Skeletal muscle tissue (tissue), 4 donors: ENCODE data around the gene PCSK6. TPM values are rescaled to one million over a fixed set of nuclear protein-coding genes. Genes with fewer than 3 reads are reported as not detected.

Source experiments
- H3K27ac ChIP-seq: one replicate; pipeline ENCODE4 v1.7.0; 2013; ENCODE audit warnings: mild to moderate bottlenecking, low read depth, low read length, inconsistent platforms
- H3K27me3 ChIP-seq, 3 donors: one replicate each; pipeline ENCODE4 v1.7.0; 2013; ENCODE audit warnings: low read length in 3 of 3; ENCODE audit not compliant: control insufficient read depth in 3 of 3, insufficient read depth in 3 of 3
- H3K36me3 ChIP-seq, 3 donors: one replicate each; pipeline ENCODE4 v1.7.0; 2013; ENCODE audit warnings: low read length in 3 of 3; ENCODE audit not compliant: control insufficient read depth in 3 of 3, insufficient read depth in 3 of 3
- H3K4me1 ChIP-seq, 3 donors: one replicate each; pipeline ENCODE4 v1.7.0; 2013; ENCODE audit warnings: low read length in 3 of 3, mild to moderate bottlenecking in 3 of 3; ENCODE audit not compliant: control insufficient read depth in 3 of 3, insufficient read depth in 3 of 3
- H3K4me3 ChIP-seq, 3 donors: one replicate each; pipeline ENCODE4 v1.7.0; 2013; ENCODE audit warnings: low read length in 3 of 3
- H3K9ac ChIP-seq, 3 donors: one replicate each; pipeline ENCODE4 v1.7.0; 2013; ENCODE audit warnings: low read length in 3 of 3, mild to moderate bottlenecking in 3 of 3, moderate library complexity in 2 of 3, low read depth in 1 of 3
- H3K9me3 ChIP-seq, 3 donors: one replicate each; pipeline ENCODE4 v1.7.0; 2013; ENCODE audit warnings: low read length in 3 of 3; ENCODE audit not compliant: control insufficient read depth in 3 of 3
- total RNA-seq: library from RNA; depleted of rRNA; stranded (reverse); fragments of >200 nt; gene quantifications from one replicate; pipeline ENCODE4 v1.2.3, GENCODE V29; 2014
- donor health status: Osteomylitis.

Gene PCSK6
- total RNA-seq, 1 donor from 2014 or later = 11.5 TPM

DNA sequence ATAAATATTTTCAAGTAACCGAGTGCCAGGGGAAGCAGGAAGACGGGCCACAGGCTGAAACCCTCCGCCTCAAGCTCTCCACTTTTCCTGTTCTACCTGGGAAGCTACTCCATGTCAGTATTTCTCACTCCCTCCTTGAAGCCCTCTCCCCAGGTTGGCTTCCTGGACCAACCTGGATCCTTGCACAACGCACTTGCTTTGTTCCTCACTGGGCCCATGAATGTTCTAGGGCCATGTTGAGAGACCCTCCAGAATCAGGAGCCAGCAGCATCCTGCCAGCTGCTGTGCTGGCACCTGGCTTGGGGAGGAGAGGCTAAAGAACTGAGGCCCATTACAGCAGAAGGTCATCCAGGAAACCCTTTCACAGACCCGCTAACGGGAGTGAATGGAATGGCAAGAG lies 115.2 kb downstream of the PCSK6 start:
- Histone ChIP-seq H3K27me3 (no peaks in the 10 kb centered on the region), H3K9me3 (no peaks in the 10 kb centered on the region), H3K9ac (no peak overlapping the region), H3K4me3 (no peak overlapping the region), H3K36me3 (peaks cover 0 to 4% (median 0%) of the 10 kb centered on the region in 3 donors), H3K27ac (no peak overlapping the region), H3K4me1 (peaks cover 5 to 8% (median 6%) of the 10 kb centered on the region in 3 donors)

DNA sequence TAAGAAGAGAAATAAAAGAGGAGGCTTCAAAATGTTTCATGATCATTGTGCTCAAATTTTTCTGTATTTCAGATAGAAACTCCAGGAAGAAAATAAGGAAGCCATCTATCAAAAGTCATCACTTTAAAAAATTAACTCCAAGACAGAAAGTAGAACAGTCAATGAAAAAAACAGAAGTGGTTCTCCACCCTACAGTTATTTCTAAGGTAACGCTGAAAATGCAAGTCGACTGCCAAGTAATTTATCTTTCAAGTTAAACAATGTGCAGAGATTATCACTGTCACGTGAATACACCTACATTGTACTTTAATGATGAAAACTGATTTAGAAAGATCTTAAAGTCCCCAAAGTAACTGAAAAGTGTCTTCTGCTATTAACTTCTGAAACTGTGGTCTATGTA lies 115.9 kb downstream of the PCSK6 start:
- Histone ChIP-seq H3K27ac (no peak overlapping the region), H3K9me3 (no peaks in the 10 kb centered on the region), H3K9ac (no peak overlapping the region), H3K36me3 (no peaks in the 10 kb centered on the region), H3K4me1 (peaks cover 8 to 15% (median 9%) of the 10 kb centered on the region in 3 donors), H3K4me3 (no peak overlapping the region), H3K27me3 (no peaks in the 10 kb centered on the region)

DNA sequence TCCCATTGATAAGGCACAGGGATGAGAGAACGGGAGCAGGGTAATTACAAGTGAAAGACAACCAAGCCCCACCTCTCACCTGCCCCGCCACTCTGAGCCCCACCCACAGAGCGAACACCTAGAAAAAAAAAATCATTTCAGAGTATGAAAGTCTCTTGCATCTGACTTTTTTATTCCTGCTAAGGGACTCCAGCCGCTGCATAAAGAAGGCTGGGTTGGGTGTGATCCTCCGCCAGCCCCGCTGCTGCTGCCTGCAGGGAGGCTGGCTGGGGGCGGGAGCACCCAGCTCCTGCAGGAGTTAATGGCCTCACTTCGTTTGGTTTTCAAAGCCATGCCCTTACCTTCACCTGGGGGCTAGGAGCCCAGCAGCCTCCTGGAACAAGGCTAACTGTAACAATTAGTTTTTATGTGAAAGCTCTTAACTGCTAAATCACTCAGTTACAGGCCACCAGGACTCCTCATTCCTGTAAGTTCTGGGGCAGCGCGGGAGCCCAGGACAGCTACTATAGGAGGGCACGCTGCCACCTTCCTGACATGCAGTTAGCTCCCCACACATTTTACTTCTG lies 116.5 kb downstream of the PCSK6 start:
- Histone ChIP-seq H3K27me3 (no peaks in the 10 kb centered on the region), H3K27ac (no peak overlapping the region), H3K36me3 (no peaks in the 10 kb centered on the region), H3K4me1 (peaks cover 9 to 16% (median 11%) of the 10 kb centered on the region in 3 donors), H3K9me3 (no peaks in the 10 kb centered on the region), H3K4me3 (no peak overlapping the region), H3K9ac (no peak overlapping the region)

DNA sequence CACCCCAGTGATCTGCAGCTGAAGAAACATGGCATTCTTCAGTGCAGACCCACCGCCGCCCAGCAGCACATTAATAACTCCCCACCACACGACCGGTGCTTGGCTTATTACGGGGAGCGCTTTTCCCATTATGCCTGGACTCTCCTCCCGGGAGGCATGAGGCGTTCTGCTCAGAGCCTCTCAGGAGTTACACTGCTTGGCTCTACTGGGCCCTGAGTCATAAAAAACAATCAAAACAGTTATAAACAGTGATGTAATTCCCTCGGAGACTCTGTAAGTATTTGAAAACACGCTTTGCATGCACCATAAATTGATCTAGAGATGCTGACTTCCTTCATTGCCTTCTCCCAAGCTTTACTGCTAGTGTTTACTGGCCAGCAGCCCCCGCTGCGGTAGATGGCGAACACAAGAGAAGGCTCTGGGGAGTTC lies 117.3 kb downstream of the PCSK6 start:
- H3K4me1 ChIP-seq = peaks cover 9 to 16% (median 11%) of the 10 kb centered on the region in 3 donors
- no peak overlapping the region for H3K9ac ChIP-seq
- no peaks in the 10 kb centered on the region for H3K9me3 ChIP-seq
- H3K27ac ChIP-seq = no peak overlapping the region
- no peak overlapping the region for H3K4me3 ChIP-seq
- H3K27me3 ChIP-seq = no peaks in the 10 kb centered on the region
- no peaks in the 10 kb centered on the region for H3K36me3 ChIP-seq

GRCh38 chr15:101371519-101371918 lies 118.0 kb downstream of the PCSK6 start:
- H3K4me3 ChIP-seq = no peak overlapping the region
- no peaks in the 10 kb centered on the region for H3K9me3 ChIP-seq
- H3K4me1 ChIP-seq = peaks cover 9 to 16% (median 11%) of the 10 kb centered on the region in 3 donors
- no peaks in the 10 kb centered on the region for H3K36me3 ChIP-seq
- H3K27ac ChIP-seq = no peak overlapping the region
- no peaks in the 10 kb centered on the region for H3K27me3 ChIP-seq
- no peak overlapping the region for H3K9ac ChIP-seq

DNA sequence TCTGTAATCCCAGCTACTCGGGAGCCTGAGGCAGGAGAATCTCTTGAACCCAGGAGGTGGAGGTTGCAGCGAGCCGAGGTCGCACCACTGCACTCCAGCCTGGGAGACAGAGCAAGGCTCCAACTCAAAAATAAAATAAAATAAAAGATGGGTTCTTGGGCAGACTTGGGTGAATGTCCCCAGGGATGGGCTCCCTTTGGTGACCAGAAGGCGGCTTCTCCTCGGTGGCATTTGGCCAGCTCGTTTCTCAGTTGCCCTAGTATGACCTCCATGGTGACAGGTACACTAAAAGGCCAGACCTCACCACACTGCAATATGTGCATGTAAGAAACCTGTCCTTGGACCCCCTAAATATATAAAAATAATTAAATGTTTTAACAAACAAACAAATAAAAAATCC lies 118.4 kb downstream of the PCSK6 start:
- no peak overlapping the region for H3K9ac ChIP-seq
- peaks cover 9 to 16% (median 11%) of the 10 kb centered on the region in 3 donors for H3K4me1 ChIP-seq
- H3K4me3 ChIP-seq = no peak overlapping the region
- H3K9me3 ChIP-seq = no peaks in the 10 kb centered on the region
- H3K27me3 ChIP-seq = no peaks in the 10 kb centered on the region
- H3K36me3 ChIP-seq = peaks cover 0 to 4% (median 0%) of the 10 kb centered on the region in 3 donors
- H3K27ac ChIP-seq = no peak overlapping the region

DNA sequence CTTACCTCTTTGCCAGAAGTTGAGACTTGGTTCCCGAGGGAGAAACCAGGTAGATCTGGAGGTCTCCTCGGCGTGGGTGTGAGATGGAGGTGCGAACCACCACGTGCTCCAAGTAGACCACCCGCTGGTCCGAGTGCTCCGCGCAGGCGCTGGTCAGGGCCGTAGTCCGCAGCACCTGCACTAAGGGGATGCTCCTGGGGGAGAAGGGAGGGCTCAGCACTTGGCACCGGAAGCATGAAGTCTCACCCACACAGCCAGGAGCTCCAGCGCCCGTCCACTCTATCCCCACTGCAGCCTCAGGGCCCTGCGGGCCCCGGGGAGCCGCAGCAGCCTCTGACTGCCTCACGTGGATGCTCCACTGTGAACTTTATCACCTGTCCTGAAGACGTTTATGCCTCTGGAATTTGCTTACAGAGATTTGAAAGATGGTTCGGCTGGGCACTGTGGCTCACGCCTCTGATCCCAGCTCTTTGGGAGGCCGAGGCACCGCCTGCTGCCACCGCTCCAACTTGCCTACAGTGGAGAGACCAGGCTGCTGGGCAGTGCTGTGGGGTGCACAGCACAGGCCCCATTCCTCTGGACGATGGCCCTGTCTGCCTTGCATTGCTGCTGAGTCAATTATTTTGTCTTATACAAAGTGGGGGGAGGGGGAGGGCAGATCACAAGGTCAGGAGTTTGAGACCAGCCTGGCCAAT lies 119.0 kb downstream of the PCSK6 start:
- H3K9me3 ChIP-seq = no peaks in the 10 kb centered on the region
- H3K9ac ChIP-seq = no peak overlapping the region
- no peaks in the 10 kb centered on the region for H3K27me3 ChIP-seq
- peaks cover 9 to 15% (median 9%) of the 10 kb centered on the region in 3 donors for H3K4me1 ChIP-seq
- no peak overlapping the region for H3K4me3 ChIP-seq
- peaks cover 0 to 4% (median 0%) of the 10 kb centered on the region in 3 donors for H3K36me3 ChIP-seq
- no peak overlapping the region for H3K27ac ChIP-seq

GRCh38 chr15:101369676-101370075 lies 119.8 kb downstream of the PCSK6 start:
- peaks cover 0 to 4% (median 4%) of the 10 kb centered on the region in 3 donors for H3K36me3 ChIP-seq
- no peak overlapping the region for H3K27ac ChIP-seq
- H3K27me3 ChIP-seq = no peaks in the 10 kb centered on the region
- no peaks in the 10 kb centered on the region for H3K9me3 ChIP-seq
- H3K4me1 ChIP-seq = peaks cover 6 to 14% (median 9%) of the 10 kb centered on the region in 3 donors
- no peak overlapping the region for H3K9ac ChIP-seq
- no peak overlapping the region for H3K4me3 ChIP-seq

GRCh38 chr15:101368861-101369642 lies 120.5 kb downstream of the PCSK6 start:
- Histone ChIP-seq H3K36me3 (peaks cover 0 to 6% (median 4%) of the 10 kb centered on the region in 3 donors), H3K9ac (peak overlapping the region in 1 of 3 donors; percentile 50), H3K27ac (no peak overlapping the region), H3K4me1 (peaks cover 6 to 14% (median 9%) of the 10 kb centered on the region in 3 donors), H3K27me3 (no peaks in the 10 kb centered on the region), H3K9me3 (no peaks in the 10 kb centered on the region), H3K4me3 (no peak overlapping the region)
